ENCODE data around the gene LRPAP1. TPM values are rescaled to one million over a fixed set of nuclear protein-coding genes. Genes with fewer than 3 reads are reported as not detected.

LRPAP1 gene
- total and polyA plus RNA-seq, 8 donors = 31.5 to 92.0 (median 52.8) TPM

DNA sequence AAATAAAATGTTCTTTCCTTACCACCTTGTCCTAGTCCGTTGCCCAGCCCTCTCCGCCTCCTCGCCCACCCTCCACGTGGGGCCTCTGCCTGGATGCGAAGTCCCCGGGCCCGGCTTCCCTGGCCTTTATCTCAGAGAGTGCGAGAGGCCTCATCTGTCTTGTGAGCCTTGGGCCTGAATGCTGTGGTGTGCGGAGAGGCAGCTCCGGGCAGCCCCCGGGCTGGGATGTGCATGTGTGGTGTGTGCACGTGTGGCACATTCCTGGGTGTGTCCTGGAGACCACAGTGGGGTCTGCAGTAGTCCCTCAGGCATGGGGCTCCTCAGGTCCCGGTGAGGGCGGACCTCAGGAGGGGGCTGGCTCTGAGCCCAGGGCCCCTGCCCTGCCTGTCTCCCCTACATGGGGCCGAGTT is 37.8 kb downstream of the LRPAP1 start:
- no peak overlapping the region for H3K27ac ChIP-seq
- peaks cover 0 to 15% (median 6%) of the 10 kb centered on the region in 4 donors for H3K36me3 ChIP-seq
- TF ChIP-seq POLR2AphosphoS5 (IDR thresholded peaks at IDR 0.05) = no peak
- TF ChIP-seq, protein P1, sequence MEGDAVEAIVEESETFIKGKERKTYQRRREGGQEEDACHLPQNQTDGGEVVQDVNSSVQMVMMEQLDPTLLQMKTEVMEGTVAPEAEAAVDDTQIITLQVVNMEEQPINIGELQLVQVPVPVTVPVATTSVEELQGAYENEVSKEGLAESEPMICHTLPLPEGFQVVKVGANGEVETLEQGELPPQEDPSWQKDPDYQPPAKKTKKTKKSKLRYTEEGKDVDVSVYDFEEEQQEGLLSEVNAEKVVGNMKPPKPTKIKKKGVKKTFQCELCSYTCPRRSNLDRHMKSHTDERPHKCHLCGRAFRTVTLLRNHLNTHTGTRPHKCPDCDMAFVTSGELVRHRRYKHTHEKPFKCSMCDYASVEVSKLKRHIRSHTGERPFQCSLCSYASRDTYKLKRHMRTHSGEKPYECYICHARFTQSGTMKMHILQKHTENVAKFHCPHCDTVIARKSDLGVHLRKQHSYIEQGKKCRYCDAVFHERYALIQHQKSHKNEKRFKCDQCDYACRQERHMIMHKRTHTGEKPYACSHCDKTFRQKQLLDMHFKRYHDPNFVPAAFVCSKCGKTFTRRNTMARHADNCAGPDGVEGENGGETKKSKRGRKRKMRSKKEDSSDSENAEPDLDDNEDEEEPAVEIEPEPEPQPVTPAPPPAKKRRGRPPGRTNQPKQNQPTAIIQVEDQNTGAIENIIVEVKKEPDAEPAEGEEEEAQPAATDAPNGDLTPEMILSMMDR (IDR thresholded peaks at IDR 0.05) = no peak
- TF ChIP-seq EP300 (IDR thresholded peaks at IDR 0.05) = no peak
- TF ChIP-seq POLR2A (IDR thresholded peaks at IDR 0.05) = no peak
- 51 to 57% (median 54%) methylated on average over 15 of the region's 15 CpGs for WGBS, 5 donors
- peaks cover 0 to 3% (median 0%) of the 10 kb centered on the region in 4 donors for H3K4me1 ChIP-seq
- intact Hi-C loops (cut with DNase I; ENCODE audit: low total_unique reads) = no loop called here
- no peak for DNase-seq
- no peak overlapping the region for H3K4me3 ChIP-seq
- no peaks in the 10 kb centered on the region for H3K9me3 ChIP-seq
- peaks cover 0 to 54% (median 13%) of the 10 kb centered on the region in 3 donors for H3K27me3 ChIP-seq

- no peak for DNase-seq
- Histone ChIP-seq H3K36me3 (peaks cover 0 to 11% (median 6%) of the 10 kb centered on the region in 4 donors), H3K27ac (no peak overlapping the region), H3K9me3 (no peaks in the 10 kb centered on the region), H3K4me1 (no peaks in the 10 kb centered on the region), H3K4me3 (no peak overlapping the region), H3K27me3 (peaks cover 0 to 59% (median 13%) of the 10 kb centered on the region in 3 donors)
- TF ChIP-seq POLR2A (IDR thresholded peaks at IDR 0.05) (no peak), EP300 (IDR thresholded peaks at IDR 0.05) (no peak), POLR2AphosphoS5 (IDR thresholded peaks at IDR 0.05) (no peak)
- TF ChIP-seq, protein P1 (IDR thresholded peaks at IDR 0.05) = no peak
- WGBS, 5 donors = 64 to 76% (median 72%) methylated on average over 12 to 20 of the region's 20 CpGs
- intact Hi-C loops (cut with DNase I; ENCODE audit: low total_unique reads) = no loop called here
Observed at GRCh38 chr4:3493720-3494461, 38.3 kb downstream of the LRPAP1 start.

DNA sequence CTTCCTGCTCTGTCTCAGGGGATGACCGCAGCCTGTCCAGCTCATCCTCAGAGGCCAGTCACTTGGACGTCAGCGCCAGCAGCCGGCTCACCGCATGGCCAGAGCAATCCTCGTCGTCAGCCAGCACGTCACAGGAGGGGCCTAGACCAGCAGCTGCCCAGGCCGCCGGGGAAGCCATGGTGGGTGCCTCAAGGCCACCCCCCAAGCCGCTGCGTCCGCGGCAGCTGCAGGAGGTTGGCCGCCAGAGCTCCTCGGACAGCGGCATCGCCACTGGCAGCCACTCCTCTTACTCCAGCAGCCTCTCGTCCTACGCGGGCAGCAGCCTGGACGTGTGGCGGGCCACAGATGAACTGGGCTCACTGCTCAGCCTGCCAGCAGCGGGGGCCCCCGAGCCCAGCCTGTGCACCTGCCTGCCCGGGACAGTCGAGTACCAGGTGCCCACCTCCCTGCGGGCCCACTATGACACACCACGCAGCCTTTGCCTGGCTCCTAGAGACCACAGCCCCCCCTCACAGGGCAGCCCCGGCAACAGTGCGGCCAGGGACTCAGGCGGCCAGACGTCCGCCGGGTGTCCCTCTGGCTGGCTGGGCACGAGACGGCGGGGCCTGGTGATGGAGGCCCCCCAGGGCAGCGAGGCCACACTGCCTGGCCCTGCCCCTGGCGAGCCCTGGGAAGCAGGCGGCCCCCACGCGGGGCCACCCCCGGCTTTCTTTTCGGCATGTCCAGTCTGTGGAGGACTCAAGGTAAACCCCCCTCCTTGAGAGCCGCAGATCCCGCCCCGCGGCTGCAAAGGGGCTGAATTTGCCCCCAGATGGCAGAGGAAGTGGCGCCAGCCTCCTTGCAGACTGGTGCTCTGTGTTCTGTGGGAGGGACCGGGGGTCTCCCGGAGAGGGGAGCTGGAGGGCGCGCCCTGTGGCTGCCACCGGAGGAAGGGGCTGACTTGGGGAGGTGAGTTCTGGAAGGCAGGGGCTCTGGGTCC is 39.2 kb downstream of the LRPAP1 start:
- intact Hi-C loops (cut with DNase I; ENCODE audit: low total_unique reads) = no loop called here
- Histone ChIP-seq H3K36me3 (peaks cover 0 to 11% (median 6%) of the 10 kb centered on the region in 4 donors), H3K4me1 (no peaks in the 10 kb centered on the region), H3K27me3 (peaks cover 0 to 67% (median 13%) of the 10 kb centered on the region in 3 donors), H3K4me3 (no peak overlapping the region), H3K27ac (no peak overlapping the region), H3K9me3 (no peaks in the 10 kb centered on the region)
- 82 to 88% (median 86%) methylated on average over 22 to 55 of the region's 55 CpGs for WGBS, 5 donors
- TF ChIP-seq, protein P1 (IDR thresholded peaks at IDR 0.05) = no peak
- no peak for TF ChIP-seq EP300 (IDR thresholded peaks at IDR 0.05)
- TF ChIP-seq POLR2AphosphoS5 (IDR thresholded peaks at IDR 0.05) = no peak
- no peak for TF ChIP-seq POLR2A (IDR thresholded peaks at IDR 0.05)
- no peak for DNase-seq

GRCh38 chr4:3491681-3492405 is 40.4 kb downstream of the LRPAP1 start:
- WGBS, 5 donors = 73 to 83% (median 76%) methylated on average over 14 to 17 of the region's 17 CpGs
- no peak overlapping the region for H3K27ac ChIP-seq
- no peaks in the 10 kb centered on the region for H3K4me1 ChIP-seq
- DNase-seq = no peak
- peaks cover 0 to 71% (median 13%) of the 10 kb centered on the region in 3 donors for H3K27me3 ChIP-seq
- peaks cover 0 to 11% (median 6%) of the 10 kb centered on the region in 4 donors for H3K36me3 ChIP-seq
- TF ChIP-seq, protein P1 (IDR thresholded peaks at IDR 0.05) = no peak
- TF ChIP-seq POLR2AphosphoS5 (IDR thresholded peaks at IDR 0.05) (no peak), POLR2A (IDR thresholded peaks at IDR 0.05) (no peak), EP300 (IDR thresholded peaks at IDR 0.05) (no peak)
- H3K9me3 ChIP-seq = no peaks in the 10 kb centered on the region
- no peak overlapping the region for H3K4me3 ChIP-seq
- intact Hi-C loops (cut with DNase I; ENCODE audit: low total_unique reads) = no loop called here

Data from stomach (tissue), 9 donors.